Stimulated activated CD8-positive, alpha-beta memory T cell treated with anti-CD3 and anti-CD28 coated beads, Interleukin-4, amount 100 ng/mL, for 1 hour (primary cell): ENCODE data around the gene OR13C8.

ENCODE experiments used
- DNase-seq, 2 donors: peaks; one replicate each; pipeline ENCODE4 v3.0.0-alpha.2; 2020; ENCODE audit warnings: low read depth in 2 of 2, low spot score in 1 of 2

OR13C8 gene

DNA sequence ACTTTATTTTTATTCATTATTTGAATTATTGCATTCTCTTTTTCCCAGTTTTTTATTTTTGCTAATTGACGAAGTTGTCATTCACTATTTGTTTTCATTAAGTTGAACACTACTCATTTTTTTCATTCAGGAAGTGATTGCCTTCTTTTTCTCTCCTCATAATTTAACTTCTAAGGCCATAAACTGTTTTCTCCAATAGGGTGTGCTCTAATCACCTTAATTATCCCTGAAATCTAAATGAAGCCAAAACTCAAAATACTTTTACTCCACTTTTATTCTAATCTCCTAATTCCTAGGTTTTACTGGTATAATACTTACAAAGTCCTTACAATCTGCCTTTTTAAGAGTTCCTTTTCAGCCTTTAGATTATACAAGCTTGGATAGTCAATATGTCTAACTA lies 39.4 kb downstream of the OR13C8 start:
- DNase-seq: no peak

DNA sequence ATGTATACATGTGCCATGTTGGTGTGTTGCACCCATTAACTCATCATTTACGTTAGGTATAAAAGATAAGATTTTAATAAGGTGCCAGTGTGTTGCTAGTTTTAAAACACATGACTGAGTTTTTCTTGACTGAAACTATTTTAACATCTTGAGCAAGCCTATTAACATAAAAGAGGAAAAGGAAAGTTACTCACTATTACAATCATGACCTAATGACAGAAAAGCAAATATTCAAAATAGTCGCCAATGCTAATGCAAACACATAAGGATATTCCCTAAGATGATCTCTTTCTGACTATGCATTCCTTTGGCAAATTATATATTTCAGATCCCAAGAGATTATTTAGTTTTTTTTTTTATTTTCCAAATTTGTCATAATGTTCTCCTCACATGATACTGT lies 42.2 kb downstream of the OR13C8 start:
- DNase-seq: no peak

DNA sequence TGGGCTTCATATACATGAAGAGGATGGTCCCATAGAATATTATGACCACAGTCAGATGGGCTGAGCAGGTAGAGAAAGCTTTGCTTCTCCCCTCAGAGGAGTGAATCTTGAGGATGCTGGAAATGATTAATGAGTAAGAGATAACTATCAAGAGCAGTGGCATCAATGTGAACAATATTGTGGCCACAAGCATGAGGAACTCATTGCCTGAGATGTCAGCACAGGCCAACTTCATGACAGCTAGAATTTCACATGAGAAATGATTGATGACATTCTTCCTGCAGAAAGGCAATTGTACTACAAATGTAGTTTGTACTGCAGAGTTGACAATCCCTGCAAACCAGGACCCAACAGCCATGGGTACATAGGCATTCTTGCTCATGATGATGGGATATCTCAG lies 48.5 kb downstream of the OR13C8 start:
- no peak for DNase-seq

DNA sequence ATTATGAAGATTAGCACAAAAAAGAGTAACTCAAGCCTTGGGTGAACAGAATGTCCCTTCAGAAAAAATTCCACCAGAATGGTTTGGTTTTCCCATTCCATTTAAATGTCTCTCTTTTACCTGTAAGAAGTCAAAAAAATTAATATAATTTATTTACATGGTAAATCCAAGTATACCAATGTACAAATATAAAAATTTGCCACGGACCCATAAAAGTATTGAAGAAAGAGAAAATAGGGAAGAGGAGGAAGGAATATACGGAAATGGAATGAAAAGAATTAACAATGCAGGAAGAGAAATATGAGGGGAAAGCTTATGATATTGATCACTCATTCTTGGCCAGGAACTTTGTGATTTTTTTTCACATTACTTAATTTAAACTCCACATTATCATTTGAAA lies 49.1 kb downstream of the OR13C8 start, which contains the start of gene OR13C9:
OR13C9 (minus strand) TSS at position 101 of the 400 bp plus-strand sequence; CDS start at position 101, 0 bp downstream.
- DNase-seq: no peak
